ENCODE measurements around the gene NLRP9.

DNA sequence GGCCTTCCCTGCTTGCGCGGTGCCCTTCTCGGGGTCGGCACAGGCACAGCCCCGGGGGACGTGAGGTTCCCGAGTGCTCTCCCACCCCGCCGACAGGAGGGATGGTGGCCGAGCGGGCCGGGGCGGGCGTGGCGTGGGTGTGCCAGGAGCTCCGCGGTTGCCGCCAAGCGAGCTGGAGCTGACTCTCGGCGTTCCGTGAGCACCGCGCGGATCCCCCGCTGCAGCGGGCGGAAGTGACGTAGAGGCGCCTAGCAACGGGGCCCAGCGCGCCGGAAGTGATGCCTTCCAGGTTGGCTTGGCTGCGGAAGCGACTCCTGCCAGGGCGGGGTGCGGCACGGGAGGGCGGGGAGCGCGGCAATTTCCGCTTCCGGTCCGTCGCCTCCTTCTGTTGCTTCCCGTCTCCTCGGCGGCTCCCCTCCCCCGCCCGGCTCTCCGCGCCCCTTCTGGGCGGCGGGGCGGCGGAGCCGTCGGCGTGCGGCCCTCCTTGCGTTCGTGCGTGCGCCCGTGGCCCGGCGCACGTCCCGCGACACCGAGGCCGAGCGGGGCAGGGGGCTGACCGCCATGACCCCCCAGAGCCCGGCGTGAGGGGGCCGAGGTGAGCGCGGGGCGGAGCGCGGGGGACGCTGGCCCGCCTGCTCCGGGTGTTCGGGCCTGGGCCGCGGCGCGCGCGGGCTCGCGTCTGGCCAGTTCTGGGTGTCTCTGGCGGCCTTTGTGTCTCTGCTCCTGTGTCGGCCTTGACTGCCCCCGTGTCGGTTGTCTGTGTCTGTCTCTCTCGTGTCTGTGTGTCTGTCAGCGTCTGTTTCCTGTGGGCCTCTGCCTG, 63.2 kb downstream of the NLRP9 start, which contains the start of gene EPN1:
- TF ChIP-seq POLR2A (IDR thresholded peaks at IDR 0.05) (peak in 1 of 3 donors; percentile 29), CTCF (IDR thresholded peaks at IDR 0.05 in 8 of 11, conservative IDR thresholded peaks at IDR 0.05 in 3 of 11) (peak in 3 of 11 experiments; percentile 3 to 39 (median 26))

All from spleen (tissue), 7 donors.